AG09319 (cell line): ENCODE data around the gene GUK1.

Experiments
- DNase-seq: peaks from one replicate; pipeline ENCODE4 v3.0.0-alpha.2; 2010; ENCODE audit warnings: low read depth; ENCODE audit errors: extremely low read depth
- TF ChIP-seq, protein P1 (sequence below): IDR thresholded peaks from 2 replicates; pipeline ENCODE4 v1.5.1; 2011; ENCODE audit warnings: low read depth, mild to moderate bottlenecking, inconsistent platforms, low read length, moderate library complexity

GUK1 gene

DNA sequence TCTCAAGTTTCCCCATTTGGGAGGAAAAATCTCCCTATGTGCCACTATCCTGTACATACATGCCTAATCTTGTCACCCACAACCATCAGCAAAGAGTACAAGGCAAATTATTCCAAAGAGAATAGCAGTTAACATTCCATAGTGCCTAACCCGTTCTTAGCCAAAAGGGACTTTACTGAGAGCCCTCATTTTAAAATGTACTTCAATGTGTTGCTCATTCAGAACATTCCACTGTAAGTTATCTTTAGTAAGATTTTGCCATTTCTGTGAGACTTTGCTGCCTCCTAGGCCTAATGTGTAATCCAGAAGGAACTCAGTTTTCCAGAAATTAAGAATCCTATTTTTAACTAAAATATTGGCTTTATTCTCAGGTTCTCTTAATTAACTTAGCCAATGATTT is 19.7 kb upstream of the GUK1 start:
- DNase-seq = no peak
- TF ChIP-seq, protein P1, sequence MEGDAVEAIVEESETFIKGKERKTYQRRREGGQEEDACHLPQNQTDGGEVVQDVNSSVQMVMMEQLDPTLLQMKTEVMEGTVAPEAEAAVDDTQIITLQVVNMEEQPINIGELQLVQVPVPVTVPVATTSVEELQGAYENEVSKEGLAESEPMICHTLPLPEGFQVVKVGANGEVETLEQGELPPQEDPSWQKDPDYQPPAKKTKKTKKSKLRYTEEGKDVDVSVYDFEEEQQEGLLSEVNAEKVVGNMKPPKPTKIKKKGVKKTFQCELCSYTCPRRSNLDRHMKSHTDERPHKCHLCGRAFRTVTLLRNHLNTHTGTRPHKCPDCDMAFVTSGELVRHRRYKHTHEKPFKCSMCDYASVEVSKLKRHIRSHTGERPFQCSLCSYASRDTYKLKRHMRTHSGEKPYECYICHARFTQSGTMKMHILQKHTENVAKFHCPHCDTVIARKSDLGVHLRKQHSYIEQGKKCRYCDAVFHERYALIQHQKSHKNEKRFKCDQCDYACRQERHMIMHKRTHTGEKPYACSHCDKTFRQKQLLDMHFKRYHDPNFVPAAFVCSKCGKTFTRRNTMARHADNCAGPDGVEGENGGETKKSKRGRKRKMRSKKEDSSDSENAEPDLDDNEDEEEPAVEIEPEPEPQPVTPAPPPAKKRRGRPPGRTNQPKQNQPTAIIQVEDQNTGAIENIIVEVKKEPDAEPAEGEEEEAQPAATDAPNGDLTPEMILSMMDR = no peak

- TF ChIP-seq, protein P1 = no peak
- DNase-seq = no peak
Measured at GRCh38 chr1:228120857-228121489, 19.1 kb upstream of the GUK1 start.

DNA sequence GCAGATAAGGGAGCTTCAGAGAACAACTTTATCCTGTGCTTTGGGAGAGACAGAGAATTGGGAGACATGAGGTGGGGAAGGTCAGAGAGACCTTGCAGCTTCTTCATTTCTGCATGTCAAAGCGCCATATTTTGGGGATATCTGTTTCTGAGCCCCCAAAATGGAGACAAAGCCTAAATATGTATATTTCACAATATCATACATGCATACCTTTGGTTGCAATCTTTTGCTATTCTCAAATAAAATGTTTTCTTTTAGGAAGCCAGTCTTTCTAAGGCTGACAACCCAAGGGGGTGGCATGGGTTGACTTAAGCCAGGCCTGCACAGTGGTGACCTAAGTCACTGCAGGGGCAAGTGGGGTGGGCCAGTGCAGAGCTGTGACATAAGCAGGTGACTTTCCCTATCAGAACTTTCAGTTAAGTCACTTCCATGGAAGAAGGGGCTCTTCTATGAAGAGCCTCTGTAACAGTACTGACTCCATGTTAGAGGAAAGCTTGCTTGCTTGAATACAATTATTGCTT is 17.1 kb upstream of the GUK1 start:
- no peak for DNase-seq
- TF ChIP-seq, protein P1 = no peak

- DNase-seq = no peak
- TF ChIP-seq, protein P1 = no peak
Measured at GRCh38 chr1:228123505-228123904, 16.6 kb upstream of the GUK1 start.

DNA sequence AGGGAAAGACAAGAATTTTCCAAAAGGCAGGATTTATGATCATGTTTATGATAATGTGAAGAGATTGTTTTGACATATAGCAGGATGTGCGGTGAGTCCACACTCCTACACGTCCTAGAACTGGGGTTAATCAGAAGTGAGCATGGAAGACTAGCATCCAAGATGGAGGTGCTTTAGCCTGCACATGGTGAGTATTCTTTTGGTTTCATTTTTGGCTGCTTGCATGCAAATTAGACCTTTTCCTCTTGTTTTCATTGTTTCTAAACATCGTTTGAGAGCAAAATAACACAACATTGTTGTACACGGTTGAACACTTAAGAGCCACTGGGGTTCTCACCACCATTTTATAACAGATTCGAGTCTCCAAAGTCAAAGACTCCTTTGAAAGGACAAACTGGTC is 14.9 kb upstream of the GUK1 start:
- no peak for DNase-seq
- TF ChIP-seq, protein P1 = no peak

DNA sequence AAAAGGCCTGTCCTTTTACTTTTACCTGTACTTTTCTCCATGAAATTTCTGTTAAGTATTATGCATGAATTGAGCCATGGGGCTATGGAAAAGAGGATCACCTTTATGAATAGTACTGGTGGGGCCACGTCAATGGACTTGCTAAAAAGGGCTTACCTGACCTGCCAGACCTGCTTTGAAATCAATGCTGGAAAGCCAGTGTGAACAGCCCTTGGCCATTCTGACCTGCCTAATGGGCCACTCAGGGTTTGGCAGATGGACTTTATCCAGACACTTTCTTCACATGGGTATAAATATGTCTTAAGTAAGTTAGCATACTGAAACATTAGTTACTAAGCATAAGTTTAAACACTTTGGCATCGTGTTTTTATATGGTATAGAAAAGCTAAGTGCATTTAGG is 8.3 kb upstream of the GUK1 start:
- TF ChIP-seq, protein P1 = no peak

DNA sequence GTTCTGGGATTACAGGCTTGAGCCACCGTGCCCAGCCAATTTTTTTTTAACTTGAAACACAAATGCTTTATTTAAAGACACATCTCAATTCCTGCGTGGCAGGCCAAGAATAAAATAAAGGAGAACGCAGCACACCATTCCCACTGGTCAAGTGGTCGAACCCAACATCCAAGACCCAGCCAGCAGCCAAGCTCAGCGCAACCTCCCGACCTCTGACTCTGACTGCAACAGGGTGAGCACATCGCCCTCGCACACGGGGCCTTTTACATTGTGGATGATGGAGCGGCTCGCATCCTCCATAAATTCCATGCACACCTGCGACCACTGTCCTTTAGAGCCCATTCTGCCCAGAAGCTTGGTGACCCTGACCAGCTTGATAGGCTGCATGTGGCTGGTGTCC is 5.5 kb upstream of the GUK1 start:
- TF ChIP-seq, protein P1 = no peak
- no peak for DNase-seq

More for the DNA sequence above, 8.3 kb upstream of the GUK1 start:
- no peak for DNase-seq
